Measurements from ENCODE around the gene TACO1.

DNA sequence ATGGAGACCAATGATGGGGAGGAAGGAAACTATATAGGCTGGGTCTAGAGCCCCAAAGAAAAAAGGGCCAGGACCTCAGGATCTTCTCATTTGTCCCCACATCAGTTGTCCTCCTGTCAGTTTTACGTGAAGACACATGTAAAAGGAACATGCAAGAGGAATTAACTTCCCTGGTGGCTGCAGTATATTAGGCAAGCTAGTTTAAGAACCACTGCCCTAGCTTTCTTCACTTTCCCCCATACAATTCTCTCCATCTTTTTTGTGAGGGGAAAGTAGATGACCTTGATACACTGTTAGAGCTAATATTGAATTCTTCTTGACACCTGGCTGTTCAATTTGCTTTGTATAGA, 23.8 kb downstream of the TACO1 start:
- no peak for TF ChIP-seq RFX5 (IDR thresholded peaks at IDR 0.05; ENCODE audit: low read depth, low read length)
- TF ChIP-seq, protein P1, sequence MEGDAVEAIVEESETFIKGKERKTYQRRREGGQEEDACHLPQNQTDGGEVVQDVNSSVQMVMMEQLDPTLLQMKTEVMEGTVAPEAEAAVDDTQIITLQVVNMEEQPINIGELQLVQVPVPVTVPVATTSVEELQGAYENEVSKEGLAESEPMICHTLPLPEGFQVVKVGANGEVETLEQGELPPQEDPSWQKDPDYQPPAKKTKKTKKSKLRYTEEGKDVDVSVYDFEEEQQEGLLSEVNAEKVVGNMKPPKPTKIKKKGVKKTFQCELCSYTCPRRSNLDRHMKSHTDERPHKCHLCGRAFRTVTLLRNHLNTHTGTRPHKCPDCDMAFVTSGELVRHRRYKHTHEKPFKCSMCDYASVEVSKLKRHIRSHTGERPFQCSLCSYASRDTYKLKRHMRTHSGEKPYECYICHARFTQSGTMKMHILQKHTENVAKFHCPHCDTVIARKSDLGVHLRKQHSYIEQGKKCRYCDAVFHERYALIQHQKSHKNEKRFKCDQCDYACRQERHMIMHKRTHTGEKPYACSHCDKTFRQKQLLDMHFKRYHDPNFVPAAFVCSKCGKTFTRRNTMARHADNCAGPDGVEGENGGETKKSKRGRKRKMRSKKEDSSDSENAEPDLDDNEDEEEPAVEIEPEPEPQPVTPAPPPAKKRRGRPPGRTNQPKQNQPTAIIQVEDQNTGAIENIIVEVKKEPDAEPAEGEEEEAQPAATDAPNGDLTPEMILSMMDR (conservative IDR thresholded peaks at IDR 0.05; ENCODE audit: low read depth, low read length), result no peak
- no peak for TF ChIP-seq POLR2A (IDR thresholded peaks at IDR 0.05; ENCODE audit: low read depth, low read length)
- TF ChIP-seq SMC3 (IDR thresholded peaks at IDR 0.05; ENCODE audit: low read depth, low read length), result no peak
- no peak for TF ChIP-seq NFE2L2 (IDR thresholded peaks at IDR 0.05; ENCODE audit: low read depth, low read length)
- TF ChIP-seq FOS (IDR thresholded peaks at IDR 0.05; ENCODE audit: low read depth, low read length), result no peak
- TF ChIP-seq MXI1 (IDR thresholded peaks at IDR 0.05; ENCODE audit: borderline replicate concordance, low read depth, low read length), result no peak
- no peak for TF ChIP-seq RAD21 (IDR thresholded peaks at IDR 0.05; ENCODE audit: low read length)
- TF ChIP-seq, protein P2, sequence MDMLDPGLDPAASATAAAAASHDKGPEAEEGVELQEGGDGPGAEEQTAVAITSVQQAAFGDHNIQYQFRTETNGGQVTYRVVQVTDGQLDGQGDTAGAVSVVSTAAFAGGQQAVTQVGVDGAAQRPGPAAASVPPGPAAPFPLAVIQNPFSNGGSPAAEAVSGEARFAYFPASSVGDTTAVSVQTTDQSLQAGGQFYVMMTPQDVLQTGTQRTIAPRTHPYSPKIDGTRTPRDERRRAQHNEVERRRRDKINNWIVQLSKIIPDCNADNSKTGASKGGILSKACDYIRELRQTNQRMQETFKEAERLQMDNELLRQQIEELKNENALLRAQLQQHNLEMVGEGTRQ (IDR thresholded peaks at IDR 0.05; ENCODE audit: low read depth, low read length), result no peak
- TF ChIP-seq MAFK (IDR thresholded peaks at IDR 0.05; ENCODE audit: low read depth, low read length), result no peak
